ENCODE measurements around the gene KLHL14. TPM values are rescaled to one million over a fixed set of nuclear protein-coding genes. Genes with fewer than 3 reads are reported as not detected.

Gene KLHL14
- total RNA-seq, 4 donors from 2014 or later = 0.19 to 0.79 (median 0.40) TPM

GRCh38 chr18:32770054-32770665, 2.7 kb downstream of the KLHL14 start:
- no peak for DNase-seq (ENCODE audit: low spot score)
- TF ChIP-seq, protein P1, sequence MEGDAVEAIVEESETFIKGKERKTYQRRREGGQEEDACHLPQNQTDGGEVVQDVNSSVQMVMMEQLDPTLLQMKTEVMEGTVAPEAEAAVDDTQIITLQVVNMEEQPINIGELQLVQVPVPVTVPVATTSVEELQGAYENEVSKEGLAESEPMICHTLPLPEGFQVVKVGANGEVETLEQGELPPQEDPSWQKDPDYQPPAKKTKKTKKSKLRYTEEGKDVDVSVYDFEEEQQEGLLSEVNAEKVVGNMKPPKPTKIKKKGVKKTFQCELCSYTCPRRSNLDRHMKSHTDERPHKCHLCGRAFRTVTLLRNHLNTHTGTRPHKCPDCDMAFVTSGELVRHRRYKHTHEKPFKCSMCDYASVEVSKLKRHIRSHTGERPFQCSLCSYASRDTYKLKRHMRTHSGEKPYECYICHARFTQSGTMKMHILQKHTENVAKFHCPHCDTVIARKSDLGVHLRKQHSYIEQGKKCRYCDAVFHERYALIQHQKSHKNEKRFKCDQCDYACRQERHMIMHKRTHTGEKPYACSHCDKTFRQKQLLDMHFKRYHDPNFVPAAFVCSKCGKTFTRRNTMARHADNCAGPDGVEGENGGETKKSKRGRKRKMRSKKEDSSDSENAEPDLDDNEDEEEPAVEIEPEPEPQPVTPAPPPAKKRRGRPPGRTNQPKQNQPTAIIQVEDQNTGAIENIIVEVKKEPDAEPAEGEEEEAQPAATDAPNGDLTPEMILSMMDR (IDR thresholded peaks at IDR 0.05) = no peak
- ATAC-seq (ENCODE audit: low FRiP score) = no peak

- no peak for DNase-seq (ENCODE audit: low spot score)
- ATAC-seq (ENCODE audit: low FRiP score) = no peak
- TF ChIP-seq, protein P1 (IDR thresholded peaks at IDR 0.05) = no peak
Measured at GRCh38 chr18:32769586-32770053, 3.2 kb downstream of the KLHL14 start.

GRCh38 chr18:32769071-32769585, 3.7 kb downstream of the KLHL14 start:
- ATAC-seq (ENCODE audit: low FRiP score) (no peak), DNase-seq (ENCODE audit: low spot score) (no peak)
- TF ChIP-seq, protein P1 (IDR thresholded peaks at IDR 0.05) = no peak

DNA sequence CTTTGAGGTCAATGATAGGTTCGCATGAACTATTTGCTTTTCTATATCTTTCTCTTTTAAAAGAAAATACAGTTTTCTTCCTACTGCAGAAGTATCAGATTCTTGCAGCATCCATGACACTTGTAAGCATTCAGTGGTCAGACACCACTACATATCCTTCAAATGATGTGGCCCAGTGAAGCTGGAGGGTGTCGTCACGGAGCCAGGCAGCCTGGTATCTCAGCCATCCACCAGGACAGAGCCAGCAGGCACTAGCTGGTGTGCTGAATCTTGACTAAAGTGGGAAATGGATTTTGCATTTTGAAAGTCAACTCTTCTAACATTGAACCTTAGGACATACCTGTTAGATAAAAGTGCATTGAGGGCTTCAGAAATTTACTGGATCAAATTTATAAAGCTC, 5.4 kb downstream of the KLHL14 start:
- DNase-seq (ENCODE audit: low spot score) = no peak
- TF ChIP-seq, protein P1 (IDR thresholded peaks at IDR 0.05) = no peak
- ATAC-seq (ENCODE audit: low FRiP score) = no peak

- DNase-seq (ENCODE audit: low spot score) = no peak
- ATAC-seq (ENCODE audit: low FRiP score) = no peak
- TF ChIP-seq, protein P1 (IDR thresholded peaks at IDR 0.05) = no peak
Measured at GRCh38 chr18:32764611-32765244, 8.1 kb downstream of the KLHL14 start.

DNA sequence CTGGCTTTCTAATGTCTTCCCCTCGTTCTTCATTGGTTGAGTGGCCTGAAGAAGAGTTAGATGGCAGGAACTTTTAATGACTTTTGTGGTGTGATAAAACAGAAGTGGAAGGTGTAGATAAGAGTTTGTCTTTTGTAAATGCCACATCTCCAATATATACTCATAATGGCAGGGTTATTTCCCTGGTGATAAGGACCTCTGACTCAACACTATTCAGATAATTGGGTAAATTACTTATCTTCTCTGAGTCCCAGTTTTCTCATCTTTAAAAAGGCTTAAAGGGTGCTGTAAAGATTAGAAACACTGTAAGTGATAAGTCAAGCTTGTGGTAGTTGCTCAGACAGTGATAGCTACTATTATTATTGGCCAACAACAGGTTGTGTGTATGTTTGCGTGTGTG, 9.5 kb downstream of the KLHL14 start:
- no peak for ATAC-seq (ENCODE audit: low FRiP score)
- no peak for DNase-seq (ENCODE audit: low spot score)
- TF ChIP-seq, protein P1 (IDR thresholded peaks at IDR 0.05) = no peak

GRCh38 chr18:32761231-32761630, 11.6 kb downstream of the KLHL14 start:
- ATAC-seq (ENCODE audit: low FRiP score) (no peak), DNase-seq (ENCODE audit: low spot score) (no peak)
- TF ChIP-seq, protein P1 (IDR thresholded peaks at IDR 0.05) = no peak
